H1 (cell line): ENCODE data around the gene GFI1B. TPM values are rescaled to one million over a fixed set of nuclear protein-coding genes. Genes with fewer than 3 reads are reported as not detected.

Experiments
- CHD1 ChIP-seq: IDR thresholded peaks from 2 replicates; pipeline ENCODE4 v1.6.1; 2012; ENCODE audit warnings: low read depth, low read length, improper control_type of control experiment
- GTF2F1 ChIP-seq: IDR thresholded peaks from 2 replicates; pipeline ENCODE4 v1.6.1; 2012; ENCODE audit warnings: low read depth, low read length, improper control_type of control experiment, borderline replicate concordance
- POU5F1 ChIP-seq: IDR thresholded peaks from 2 replicates; pipeline ENCODE4 v1.6.1; 2011; ENCODE audit warnings: low read depth, mild to moderate bottlenecking, low read length, moderate library complexity
- TEAD4 ChIP-seq: IDR thresholded peaks from 2 replicates; pipeline ENCODE4 v1.6.1; 2012; ENCODE audit warnings: low read depth, low read length, inconsistent platforms, mixed read lengths
- ZNF274 ChIP-seq: IDR thresholded peaks from 2 replicates; pipeline ENCODE4 v1.7.0; 2012; ENCODE audit warnings: low read length, borderline replicate concordance; ENCODE audit errors: extremely low read depth
- polyA plus RNA-seq, 7 experiments: library from polyadenylated mRNA; depleted of rRNA in 3 of 7; stranded (reverse) in 5 of 7; unstranded in 2 of 7; fragments of >200 nt in 5 of 7; fragments of 200-250 nt in 2 of 7; gene quantifications; 1 replicate in 5 of 7; 2 replicates in 1 of 7; 4 replicates in 1 of 7; pipeline versions ENCODE4 v1.2.1 to v1.2.3, GENCODE V29; 2011 to 2013; ENCODE audit warnings: missing spikeins in 2 of 7, mixed read lengths in 2 of 7
- total RNA-seq: library from RNA; stranded (reverse); fragmentation: NEBNext Ultra II Directional; extraction: Animal tissue kit (Norgen Biotek cat#: 25700); gene quantifications from 2 replicates; pipeline ENCODE4 v1.2.1, GENCODE V29; 2021

The GFI1B gene
- total and polyA plus RNA-seq, 2 of the 8 experiments (the other 6 are each of a cell fraction or from before 2014, with no cell fraction given): 0.09 to 0.11 TPM

- TF ChIP-seq TEAD4 (no peak), POU5F1 (no peak), GTF2F1 (no peak), ZNF274 (no peak), CHD1 (no peak)
Observed at GRCh38 chr9:133032171-133032570, 53.7 kb downstream of the GFI1B start (continued).
